ENCODE measurements around the gene ZPR1. TPM values are rescaled to one million over a fixed set of nuclear protein-coding genes. Genes with fewer than 3 reads are reported as not detected.

Gene ZPR1
- total RNA-seq, 4 donors from 2014 or later = 22.1 to 31.0 (median 26.2) TPM

DNA sequence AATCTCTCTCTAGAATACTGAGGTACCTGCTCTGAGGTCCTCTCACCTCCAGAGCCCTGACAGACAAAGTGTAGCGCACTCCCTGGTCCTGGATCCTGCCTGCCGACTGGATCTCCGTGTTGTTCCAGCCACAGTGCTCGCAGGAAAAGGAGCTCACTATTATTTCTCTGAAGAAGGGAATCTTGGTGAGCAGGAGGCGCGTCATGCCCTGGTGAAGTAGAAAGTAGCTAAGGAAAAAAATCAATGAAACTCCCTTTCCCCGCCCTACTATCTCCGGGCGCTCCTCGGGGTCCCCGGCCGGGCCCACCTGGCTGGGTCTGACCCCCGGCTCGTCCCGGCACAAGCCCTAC, 412 bp downstream of the ZPR1 start:
- peaks cover 9 to 43% (median 32%) of the 10 kb centered on the region in 3 donors for H3K36me3 ChIP-seq
- WGBS, 2 donors = 0% methylated on average over 5 of the region's 15 CpGs; no CpG with 5 or more reads in 1 of the 2 donors
- intact Hi-C loops (cut with DNase I) = no loop called here
- H3K27ac ChIP-seq = peak overlapping the region; percentile 88 to 93 (median 91)
- peak overlapping the region; percentile 78 to 87 (median 82) for H3K4me3 ChIP-seq
- no peak for TF ChIP-seq POLR2A (IDR thresholded peaks at IDR 0.05)
- peaks cover 0 to 11% (median 0%) of the 10 kb centered on the region in 4 donors for H3K27me3 ChIP-seq
- H3K4me1 ChIP-seq = peaks cover 16 to 35% (median 16%) of the 10 kb centered on the region in 3 donors
- no peak for DNase-seq
- H3K9me3 ChIP-seq = no peaks in the 10 kb centered on the region

DNA sequence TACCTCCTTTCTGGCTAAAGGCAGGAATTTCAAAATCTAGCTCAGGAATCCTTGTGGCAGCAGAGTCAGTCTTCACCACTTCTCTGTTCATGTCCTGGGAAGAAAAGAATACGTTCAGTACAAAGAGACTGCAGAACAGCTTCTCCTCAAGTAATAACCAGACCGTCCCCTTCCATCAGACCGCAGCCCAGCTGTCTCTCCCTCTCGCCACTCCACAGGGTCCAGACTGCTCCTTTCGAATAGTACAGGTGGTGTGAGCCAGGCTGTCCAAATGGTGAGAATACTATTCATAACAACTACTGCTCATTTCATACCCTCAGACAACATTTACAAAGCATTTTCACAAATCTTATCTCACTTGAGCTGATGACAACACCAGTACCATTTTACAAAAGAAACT, 857 bp downstream of the ZPR1 start:
- 44 to 51% methylated on average over 5 of the region's 5 CpGs for WGBS, 2 donors
- Histone ChIP-seq H3K9me3 (no peaks in the 10 kb centered on the region), H3K4me1 (peaks cover 16 to 35% (median 16%) of the 10 kb centered on the region in 3 donors), H3K27ac (peak overlapping the region; percentile 88 to 93 (median 91)), H3K4me3 (peak overlapping the region; percentile 78 to 87 (median 82)), H3K27me3 (peaks cover 0 to 11% (median 0%) of the 10 kb centered on the region in 4 donors), H3K36me3 (peaks cover 9 to 48% (median 36%) of the 10 kb centered on the region in 3 donors)
- TF ChIP-seq, protein P1, sequence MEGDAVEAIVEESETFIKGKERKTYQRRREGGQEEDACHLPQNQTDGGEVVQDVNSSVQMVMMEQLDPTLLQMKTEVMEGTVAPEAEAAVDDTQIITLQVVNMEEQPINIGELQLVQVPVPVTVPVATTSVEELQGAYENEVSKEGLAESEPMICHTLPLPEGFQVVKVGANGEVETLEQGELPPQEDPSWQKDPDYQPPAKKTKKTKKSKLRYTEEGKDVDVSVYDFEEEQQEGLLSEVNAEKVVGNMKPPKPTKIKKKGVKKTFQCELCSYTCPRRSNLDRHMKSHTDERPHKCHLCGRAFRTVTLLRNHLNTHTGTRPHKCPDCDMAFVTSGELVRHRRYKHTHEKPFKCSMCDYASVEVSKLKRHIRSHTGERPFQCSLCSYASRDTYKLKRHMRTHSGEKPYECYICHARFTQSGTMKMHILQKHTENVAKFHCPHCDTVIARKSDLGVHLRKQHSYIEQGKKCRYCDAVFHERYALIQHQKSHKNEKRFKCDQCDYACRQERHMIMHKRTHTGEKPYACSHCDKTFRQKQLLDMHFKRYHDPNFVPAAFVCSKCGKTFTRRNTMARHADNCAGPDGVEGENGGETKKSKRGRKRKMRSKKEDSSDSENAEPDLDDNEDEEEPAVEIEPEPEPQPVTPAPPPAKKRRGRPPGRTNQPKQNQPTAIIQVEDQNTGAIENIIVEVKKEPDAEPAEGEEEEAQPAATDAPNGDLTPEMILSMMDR (IDR thresholded peaks at IDR 0.05) = no peak
- no peak for TF ChIP-seq POLR2A (IDR thresholded peaks at IDR 0.05)
- DNase-seq = no peak
- intact Hi-C loops (cut with DNase I) = no loop called here

- no peak for DNase-seq
- intact Hi-C loops (cut with DNase I) = no loop called here
- TF ChIP-seq, protein P1 (IDR thresholded peaks at IDR 0.05) = no peak
- no peak for TF ChIP-seq POLR2A (IDR thresholded peaks at IDR 0.05)
- WGBS, 2 donors = 86 to 93% methylated on average over 1 to 2 of the region's 2 CpGs
- H3K9me3 ChIP-seq = no peaks in the 10 kb centered on the region
- no peak overlapping the region for H3K27ac ChIP-seq
- no peak overlapping the region for H3K4me3 ChIP-seq
- peaks cover 9 to 54% (median 38%) of the 10 kb centered on the region in 3 donors for H3K36me3 ChIP-seq
- peaks cover 12 to 29% (median 14%) of the 10 kb centered on the region in 3 donors for H3K4me1 ChIP-seq
- H3K27me3 ChIP-seq = peaks cover 0 to 11% (median 0%) of the 10 kb centered on the region in 4 donors
Measured at GRCh38 chr11:116786326-116786725, 1.5 kb downstream of the ZPR1 start.

GRCh38 chr11:116782728-116783127, 5.1 kb downstream of the ZPR1 start:
- no peaks in the 10 kb centered on the region for H3K9me3 ChIP-seq
- H3K27ac ChIP-seq = no peak overlapping the region
- H3K4me3 ChIP-seq = no peak overlapping the region
- WGBS, 2 donors = 36 to 77% methylated on average over 3 to 4 of the region's 4 CpGs
- H3K4me1 ChIP-seq = peaks cover 6 to 16% (median 9%) of the 10 kb centered on the region in 3 donors
- DNase-seq = no peak
- H3K27me3 ChIP-seq = no peaks in the 10 kb centered on the region
- intact Hi-C loops (cut with DNase I) = no loop called here
- no peak for TF ChIP-seq POLR2A (IDR thresholded peaks at IDR 0.05)
- TF ChIP-seq, protein P1 (IDR thresholded peaks at IDR 0.05) = no peak
- peaks cover 17 to 90% (median 55%) of the 10 kb centered on the region in 3 donors for H3K36me3 ChIP-seq

DNA sequence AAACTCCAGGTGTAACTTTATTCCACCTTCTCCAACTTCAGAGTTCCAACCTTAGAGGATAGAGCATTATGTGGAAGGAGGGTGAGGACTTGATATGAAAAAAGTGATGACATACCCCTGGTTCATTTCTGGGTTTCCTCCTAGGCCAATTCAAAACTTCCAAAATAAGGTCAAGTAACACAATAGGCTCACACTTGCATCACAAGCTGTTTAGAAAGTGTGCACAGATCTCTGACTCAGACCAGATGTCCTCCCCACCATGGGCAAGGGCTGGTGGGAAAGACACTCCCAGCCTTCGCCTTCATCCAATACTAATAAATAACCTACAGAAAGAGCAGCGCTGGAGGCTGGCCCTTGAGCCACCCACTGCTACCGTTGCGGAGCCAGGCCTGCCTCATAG, 9.3 kb downstream of the ZPR1 start:
- Histone ChIP-seq H3K4me1 (peaks cover 3 to 8% (median 5%) of the 10 kb centered on the region in 3 donors), H3K27ac (no peak overlapping the region), H3K36me3 (peaks cover 9 to 80% (median 34%) of the 10 kb centered on the region in 3 donors), H3K27me3 (no peaks in the 10 kb centered on the region), H3K9me3 (no peaks in the 10 kb centered on the region), H3K4me3 (no peak overlapping the region)
- intact Hi-C loops (cut with DNase I) = no loop called here
- TF ChIP-seq, protein P1 (IDR thresholded peaks at IDR 0.05) = no peak
- no peak for TF ChIP-seq POLR2A (IDR thresholded peaks at IDR 0.05)
- no peak for DNase-seq
- 95 to 100% methylated on average over 4 of the region's 4 CpGs for WGBS, 2 donors

DNA sequence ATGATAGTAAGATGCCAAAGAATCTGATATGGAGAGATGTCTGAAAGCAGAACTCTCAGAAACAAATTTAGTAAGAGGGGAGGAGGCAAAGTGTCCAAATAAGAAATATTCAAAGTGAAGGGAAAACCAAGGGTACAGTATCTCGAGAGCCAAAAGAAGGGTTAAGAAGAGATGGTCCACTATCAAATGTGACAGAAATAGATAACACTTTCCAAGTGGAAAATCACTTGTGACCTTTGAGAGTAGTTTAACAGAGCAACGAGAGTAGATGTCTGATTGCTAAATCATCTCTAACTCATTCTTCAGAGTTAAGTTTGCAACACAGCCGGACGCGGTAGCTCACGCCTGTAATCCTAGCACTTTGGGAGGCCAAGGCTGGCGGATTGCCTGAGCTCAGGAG, 10.8 kb downstream of the ZPR1 start:
- intact Hi-C loops (cut with DNase I) = no loop called here
- no peak overlapping the region for H3K27ac ChIP-seq
- H3K27me3 ChIP-seq = no peaks in the 10 kb centered on the region
- no peak for DNase-seq
- peaks cover 6 to 15% (median 10%) of the 10 kb centered on the region in 3 donors for H3K4me1 ChIP-seq
- 74 to 86% methylated on average over 7 of the region's 7 CpGs for WGBS, 2 donors
- H3K36me3 ChIP-seq = peaks cover 9 to 65% (median 22%) of the 10 kb centered on the region in 3 donors
- H3K9me3 ChIP-seq = no peaks in the 10 kb centered on the region
- no peak for TF ChIP-seq POLR2A (IDR thresholded peaks at IDR 0.05)
- TF ChIP-seq, protein P1 (IDR thresholded peaks at IDR 0.05) = no peak
- no peak overlapping the region for H3K4me3 ChIP-seq

Data from esophagus squamous epithelium (tissue), 5 donors.